Measurements from ENCODE around the gene RAB27B. TPM values are rescaled to one million over a fixed set of nuclear protein-coding genes. Genes with fewer than 3 reads are reported as not detected.

Gene RAB27B
- total RNA-seq, 1 donor from 2014 or later = not detected

DNA sequence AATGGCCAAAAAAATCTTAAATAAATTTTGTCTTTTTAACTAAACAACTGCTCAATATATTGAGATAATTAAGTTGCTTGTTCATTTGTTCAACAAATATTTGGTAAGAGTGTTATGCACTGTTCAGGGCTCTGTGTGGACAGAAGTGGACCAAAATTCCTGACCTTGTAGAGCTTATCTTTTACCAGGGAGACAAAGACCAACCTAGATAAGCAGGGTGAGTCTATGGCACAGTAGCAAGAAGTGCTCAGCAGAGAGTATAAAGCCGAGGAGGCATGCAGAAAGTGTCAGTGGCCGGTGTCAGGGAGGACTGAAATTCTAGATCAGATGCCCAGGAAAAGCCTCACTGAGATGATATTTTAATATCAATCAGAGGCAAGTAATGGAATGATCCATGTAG, 2.6 kb downstream of the RAB27B start:
- Mint-ChIP-seq H3K27ac (ENCODE audit: unreplicated experiment) (no peak overlapping the region), H3K9me3 (ENCODE audit: unreplicated experiment) (no peaks in the 10 kb centered on the region), H3K4me3 (ENCODE audit: unreplicated experiment) (no peak overlapping the region), H3K27me3 (ENCODE audit: unreplicated experiment) (peaks cover 2% of the 10 kb centered on the region), H3K4me1 (ENCODE audit: low read depth, unreplicated experiment) (no peaks in the 10 kb centered on the region), H3K36me3 (ENCODE audit: unreplicated experiment) (peaks cover 9% of the 10 kb centered on the region)
- TF ChIP-seq, protein P1, sequence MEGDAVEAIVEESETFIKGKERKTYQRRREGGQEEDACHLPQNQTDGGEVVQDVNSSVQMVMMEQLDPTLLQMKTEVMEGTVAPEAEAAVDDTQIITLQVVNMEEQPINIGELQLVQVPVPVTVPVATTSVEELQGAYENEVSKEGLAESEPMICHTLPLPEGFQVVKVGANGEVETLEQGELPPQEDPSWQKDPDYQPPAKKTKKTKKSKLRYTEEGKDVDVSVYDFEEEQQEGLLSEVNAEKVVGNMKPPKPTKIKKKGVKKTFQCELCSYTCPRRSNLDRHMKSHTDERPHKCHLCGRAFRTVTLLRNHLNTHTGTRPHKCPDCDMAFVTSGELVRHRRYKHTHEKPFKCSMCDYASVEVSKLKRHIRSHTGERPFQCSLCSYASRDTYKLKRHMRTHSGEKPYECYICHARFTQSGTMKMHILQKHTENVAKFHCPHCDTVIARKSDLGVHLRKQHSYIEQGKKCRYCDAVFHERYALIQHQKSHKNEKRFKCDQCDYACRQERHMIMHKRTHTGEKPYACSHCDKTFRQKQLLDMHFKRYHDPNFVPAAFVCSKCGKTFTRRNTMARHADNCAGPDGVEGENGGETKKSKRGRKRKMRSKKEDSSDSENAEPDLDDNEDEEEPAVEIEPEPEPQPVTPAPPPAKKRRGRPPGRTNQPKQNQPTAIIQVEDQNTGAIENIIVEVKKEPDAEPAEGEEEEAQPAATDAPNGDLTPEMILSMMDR (IDR thresholded peaks at IDR 0.05; ENCODE audit: partially characterized antibody, unreplicated experiment) = no peak
- no peak for DNase-seq

DNA sequence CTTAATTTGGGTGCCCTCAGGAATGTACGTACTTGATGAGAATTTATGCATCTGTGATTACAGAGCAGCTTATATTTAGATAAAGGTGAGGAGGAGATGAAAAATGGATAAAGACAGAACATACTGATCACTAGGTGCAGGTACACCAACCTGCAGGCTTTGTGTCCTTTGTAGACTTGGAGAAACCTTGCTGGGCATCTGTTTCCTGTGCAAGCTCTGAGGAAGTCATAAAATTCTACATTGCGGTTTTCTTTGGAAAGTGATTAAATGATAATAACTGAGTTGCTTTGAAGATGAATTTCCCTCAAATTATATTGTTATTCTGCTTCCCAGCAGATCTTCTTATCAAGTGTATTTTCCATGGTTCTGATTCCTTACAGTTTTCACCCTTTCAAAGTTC, 7.7 kb downstream of the RAB27B start:
- no peaks in the 10 kb centered on the region for H3K9me3 Mint-ChIP-seq (ENCODE audit: unreplicated experiment)
- no peak for DNase-seq
- TF ChIP-seq, protein P1 (IDR thresholded peaks at IDR 0.05; ENCODE audit: partially characterized antibody, unreplicated experiment) = no peak
- no peaks in the 10 kb centered on the region for H3K4me1 Mint-ChIP-seq (ENCODE audit: low read depth, unreplicated experiment)
- H3K4me3 Mint-ChIP-seq (ENCODE audit: unreplicated experiment) = no peak overlapping the region
- H3K27ac Mint-ChIP-seq (ENCODE audit: unreplicated experiment) = no peak overlapping the region
- H3K27me3 Mint-ChIP-seq (ENCODE audit: unreplicated experiment) = peaks cover 2% of the 10 kb centered on the region
- H3K36me3 Mint-ChIP-seq (ENCODE audit: unreplicated experiment) = peaks cover 9% of the 10 kb centered on the region

GRCh38 chr18:54843314-54843713, 15.0 kb downstream of the RAB27B start:
- H3K4me3 Mint-ChIP-seq (ENCODE audit: unreplicated experiment) = no peak overlapping the region
- H3K36me3 Mint-ChIP-seq (ENCODE audit: unreplicated experiment) = no peaks in the 10 kb centered on the region
- H3K27ac Mint-ChIP-seq (ENCODE audit: unreplicated experiment) = no peak overlapping the region
- no peaks in the 10 kb centered on the region for H3K9me3 Mint-ChIP-seq (ENCODE audit: unreplicated experiment)
- no peak for DNase-seq
- TF ChIP-seq, protein P1 (IDR thresholded peaks at IDR 0.05; ENCODE audit: partially characterized antibody, unreplicated experiment) = no peak
- H3K27me3 Mint-ChIP-seq (ENCODE audit: unreplicated experiment) = no peaks in the 10 kb centered on the region
- no peaks in the 10 kb centered on the region for H3K4me1 Mint-ChIP-seq (ENCODE audit: low read depth, unreplicated experiment)

DNA sequence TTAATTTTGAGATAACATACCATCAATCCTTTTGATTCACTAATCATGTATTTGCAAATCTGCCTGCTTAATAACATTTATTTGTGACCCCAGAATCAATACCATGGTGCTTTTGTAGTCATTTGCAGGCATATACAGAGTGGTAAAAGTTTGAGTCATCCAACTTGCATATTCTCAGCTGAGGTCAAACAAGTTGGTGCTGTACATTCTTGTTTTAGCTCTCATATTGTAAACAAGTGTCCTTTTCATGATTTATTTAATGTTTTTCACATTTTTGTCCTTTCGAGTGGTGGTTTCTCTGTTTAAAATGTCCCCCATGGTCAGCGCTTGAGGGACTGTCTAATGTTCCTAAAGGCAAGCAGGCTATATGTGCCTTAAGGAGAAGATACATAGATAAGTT, 17.5 kb downstream of the RAB27B start:
- Mint-ChIP-seq H3K36me3 (ENCODE audit: unreplicated experiment) (no peaks in the 10 kb centered on the region), H3K9me3 (ENCODE audit: unreplicated experiment) (no peaks in the 10 kb centered on the region), H3K4me1 (ENCODE audit: low read depth, unreplicated experiment) (no peaks in the 10 kb centered on the region), H3K4me3 (ENCODE audit: unreplicated experiment) (no peak overlapping the region), H3K27me3 (ENCODE audit: unreplicated experiment) (no peaks in the 10 kb centered on the region), H3K27ac (ENCODE audit: unreplicated experiment) (no peak overlapping the region)
- DNase-seq = no peak
- TF ChIP-seq, protein P1 (IDR thresholded peaks at IDR 0.05; ENCODE audit: partially characterized antibody, unreplicated experiment) = no peak

DNA sequence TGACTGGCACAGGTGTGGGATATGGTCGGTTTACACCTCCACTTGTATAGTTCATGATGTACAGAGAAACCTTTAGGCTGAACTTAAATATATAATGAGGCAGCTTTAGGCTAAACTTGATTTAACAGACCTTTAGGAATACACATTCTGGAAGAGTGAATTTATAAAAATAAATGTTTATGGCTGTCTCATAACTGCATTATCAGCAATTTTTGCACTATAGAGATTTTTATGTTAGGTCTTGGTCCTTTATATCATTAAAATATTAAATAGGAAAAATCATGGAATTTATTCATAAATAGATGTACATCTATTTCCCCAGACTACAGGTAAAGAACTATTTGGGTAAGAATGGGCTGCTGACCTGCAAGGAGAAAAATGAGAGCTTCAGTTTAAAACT, 19.8 kb downstream of the RAB27B start:
- H3K27ac Mint-ChIP-seq (ENCODE audit: unreplicated experiment) = no peak overlapping the region
- H3K9me3 Mint-ChIP-seq (ENCODE audit: unreplicated experiment) = no peaks in the 10 kb centered on the region
- no peak overlapping the region for H3K4me3 Mint-ChIP-seq (ENCODE audit: unreplicated experiment)
- no peaks in the 10 kb centered on the region for H3K27me3 Mint-ChIP-seq (ENCODE audit: unreplicated experiment)
- TF ChIP-seq, protein P1 (IDR thresholded peaks at IDR 0.05; ENCODE audit: partially characterized antibody, unreplicated experiment) = no peak
- DNase-seq = no peak
- H3K36me3 Mint-ChIP-seq (ENCODE audit: unreplicated experiment) = no peaks in the 10 kb centered on the region
- no peaks in the 10 kb centered on the region for H3K4me1 Mint-ChIP-seq (ENCODE audit: low read depth, unreplicated experiment)

Measured in glutamatergic neuron (in vitro differentiated cells).